HCT116 (cell line): ENCODE measurements around the gene POLR2J2.
"Not testable (repeated sequence)": the region's sequence is repeated elsewhere in the genome, so short reads cannot be mapped to it uniquely, and the experiment has no call there.

Source experiments
- CEBPB ChIP-seq: IDR thresholded peaks from 2 replicates; pipeline ENCODE4 v1.6.1; 2012; ENCODE audit warnings: low read depth
- CTCF ChIP-seq, 3 experiments: fragments of 200-600 bp in 1 of 3; sonication (generic) in 1 of 3; IDR thresholded peaks in 2 of 3; conservative IDR thresholded peaks in 1 of 3; 2 replicates each; pipeline ENCODE4 v1.5.1; 2012 to 2017; ENCODE audit warnings: low read depth in 2 of 3, low read length in 2 of 3, antibody characterized with exemption in 1 of 3, borderline replicate concordance in 1 of 3, control low read depth in 1 of 3, mild to moderate bottlenecking in 1 of 3, mixed read lengths in 1 of 3, mixed run types in 1 of 3, moderate library complexity in 1 of 3; ENCODE audit not compliant: insufficient read depth in 1 of 3
- ELF1 ChIP-seq: IDR thresholded peaks from 2 replicates; pipeline ENCODE4 v1.6.1; 2012; ENCODE audit warnings: low read depth, borderline replicate concordance
- EZH2 ChIP-seq: fragments of 200-600 bp; sonication (generic); IDR thresholded peaks from 2 replicates; pipeline ENCODE4 v1.6.1; 2017; ENCODE audit warnings: antibody characterized with exemption, mixed run types
- JUND ChIP-seq: IDR thresholded peaks from 2 replicates; pipeline ENCODE4 v1.6.1; 2012
- POLR2A ChIP-seq: IDR thresholded peaks from 2 replicates; pipeline ENCODE4 v1.7.0; 2011; ENCODE audit warnings: borderline replicate concordance; ENCODE audit not compliant: insufficient read depth, insufficient read length; ENCODE audit errors: extremely low read depth
- POLR2AphosphoS5 ChIP-seq: IDR thresholded peaks from 2 replicates; pipeline ENCODE4 v1.6.1; 2011; ENCODE audit warnings: mild to moderate bottlenecking, low read depth, low read length, moderate library complexity
- REST ChIP-seq: IDR thresholded peaks from 2 replicates; pipeline ENCODE4 v1.6.1; 2012; ENCODE audit warnings: low read depth
- TCF7L2 ChIP-seq: IDR thresholded peaks from 2 replicates; pipeline ENCODE4 v1.7.0; 2011; ENCODE audit warnings: borderline replicate concordance, inconsistent platforms; ENCODE audit not compliant: insufficient read depth, insufficient read length; ENCODE audit errors: extremely low read depth
- YY1 ChIP-seq: IDR thresholded peaks from 2 replicates; pipeline ENCODE4 v1.6.1; 2011; ENCODE audit warnings: low read length, low read depth, moderate library complexity, mild to moderate bottlenecking; ENCODE audit not compliant: insufficient replicate concordance; ENCODE audit errors: extremely low read depth
- TF ChIP-seq, protein P1 (sequence below): IDR thresholded peaks from 2 replicates; pipeline ENCODE4 v1.6.1; 2012

DNA sequence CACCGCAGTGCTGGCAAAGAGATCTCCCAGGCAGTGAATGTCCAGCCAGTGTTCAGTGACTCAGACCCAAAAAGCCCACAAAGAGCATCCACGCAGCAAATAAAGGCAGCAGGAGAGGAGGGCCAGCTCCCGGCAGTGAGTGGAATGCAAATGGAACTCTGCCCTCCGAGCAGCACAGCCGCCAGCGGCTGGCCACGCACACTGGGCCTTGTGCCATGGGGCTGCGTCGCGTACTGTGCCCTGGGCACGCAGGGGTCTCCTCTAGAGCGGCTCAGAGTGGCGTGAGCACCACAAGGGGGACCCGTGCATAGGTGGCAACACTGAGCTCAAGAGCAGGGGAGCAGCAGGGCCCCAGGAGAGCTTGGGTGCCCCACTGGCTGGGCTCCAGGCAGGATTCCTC is 3.9 kb downstream of the POLR2J2 start:
- TF ChIP-seq CTCF (IDR thresholded peaks at IDR 0.05 in 2 of 3, conservative IDR thresholded peaks at IDR 0.05 in 1 of 3; ENCODE audit: borderline replicate concordance in 1 of 3, insufficient read depth in 1 of 3, low read depth in 2 of 3, low read length in 2 of 3); REST; POLR2A; POLR2AphosphoS5; TCF7L2; ELF1; EZH2; YY1; JUND; CEBPB: not testable (repeated sequence)
- TF ChIP-seq, protein P1, sequence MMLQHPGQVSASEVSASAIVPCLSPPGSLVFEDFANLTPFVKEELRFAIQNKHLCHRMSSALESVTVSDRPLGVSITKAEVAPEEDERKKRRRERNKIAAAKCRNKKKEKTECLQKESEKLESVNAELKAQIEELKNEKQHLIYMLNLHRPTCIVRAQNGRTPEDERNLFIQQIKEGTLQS: not testable (repeated sequence)
